Endothelial cell of umbilical vein (primary cell): ENCODE results near the gene EXD1. TPM values are rescaled to one million over a fixed set of nuclear protein-coding genes. Genes with fewer than 3 reads are reported as not detected.

Experiments used
- BruUV-seq: library from RNA; stranded (reverse); fragments of 400-500 nt; replicated peaks from 2 replicates; lab custom pipeline; 2021; lab: Mats Ljungman, UMichigan
- CTCF ChIA-PET: fragments of 300-600, 350-600 bp; sonication (Branson Sonifier 250); formaldehyde crosslinking; loops from one replicate; lab custom pipeline; 2021; ENCODE audit warnings: antibody characterized with exemption, inconsistent platforms; lab: Charles Lee
- POLR2A ChIA-PET: fragments of 300-600, 350-600 bp; sonication (Branson Sonifier 250); formaldehyde crosslinking; loops from one replicate; lab custom pipeline; 2021; ENCODE audit warnings: antibody characterized with exemption, inconsistent platforms; lab: Charles Lee
- DNase-seq: peaks from one replicate; pipeline ENCODE4 v3.0.0-alpha.2; 2011; ENCODE audit warnings: low read depth, low spot score
- FAIRE-seq: peaks from 2 replicates; lab custom pipeline; 2011; peaks lifted over from hg19 to GRCh38; lab: Jason Lieb, UNC
- H2AFZ ChIP-seq: 2 replicates; pipeline ENCODE4 v1.6.0; 2012; ENCODE audit warnings: low read depth, low read length, control low read depth, inconsistent platforms
- H3K27ac ChIP-seq: 2 replicates; pipeline ENCODE4 v1.5.1; 2011; ENCODE audit warnings: low read depth, mild to moderate bottlenecking, control low read depth, low read length, moderate library complexity; ENCODE audit not compliant: insufficient read depth
- H3K27me3 ChIP-seq, 2 experiments: 2 replicates each; pipeline versions ENCODE4 v1.6.0 to v1.6.1; 2011; ENCODE audit warnings: low read length in 2 of 2, mixed read lengths in 1 of 2; ENCODE audit not compliant: control insufficient read depth in 2 of 2, insufficient read depth in 2 of 2
- H3K36me3 ChIP-seq, 2 experiments: 2 replicates in 1 of 2; 3 replicates in 1 of 2; pipeline ENCODE4 v1.5.1; 2011; ENCODE audit warnings: low read length in 2 of 2, mild to moderate bottlenecking in 1 of 2, moderate library complexity in 1 of 2; ENCODE audit not compliant: control insufficient read depth in 2 of 2, insufficient read depth in 2 of 2; ENCODE audit errors: extremely low read depth in 1 of 2
- H3K4me1 ChIP-seq: 3 replicates; pipeline ENCODE4 v1.5.1; 2011; ENCODE audit warnings: mild to moderate bottlenecking, low read length; ENCODE audit not compliant: control insufficient read depth, insufficient read depth; ENCODE audit errors: extremely low read depth
- H3K4me2 ChIP-seq: 2 replicates; pipeline ENCODE4 v1.6.1; 2011; ENCODE audit warnings: low read length, control low read depth, mixed read lengths; ENCODE audit not compliant: insufficient read depth
- H3K4me3 ChIP-seq, 3 experiments: fragments of 200-600 bp in 1 of 3; sonication (generic), shearing (Covaris generic) in 1 of 3; replicated peaks in 1 of 3; 2 replicates each; pipeline ENCODE4 v1.5.1; 2011 to 2016; ENCODE audit warnings: control low read depth in 3 of 3, low read length in 3 of 3, mild to moderate bottlenecking in 2 of 3, inconsistent platforms in 1 of 3, low read depth in 1 of 3, moderate library complexity in 1 of 3; ENCODE audit not compliant: insufficient read depth in 1 of 3
- H3K79me2 ChIP-seq: 2 replicates; pipeline ENCODE4 v1.6.0; 2012; ENCODE audit warnings: low read length, inconsistent platforms; ENCODE audit not compliant: control insufficient read depth, insufficient read depth
- H3K9ac ChIP-seq: replicated peaks from 2 replicates; pipeline ENCODE3; 2011; ENCODE audit warnings: low read length, control low read depth; ENCODE audit not compliant: insufficient read depth; ENCODE audit errors: extremely low read depth
- H3K9me1 ChIP-seq: replicated peaks from 3 replicates; pipeline ENCODE4 v1.6.0; 2011; ENCODE audit warnings: mild to moderate bottlenecking, low read length; ENCODE audit not compliant: control insufficient read depth, insufficient read depth; ENCODE audit errors: extremely low read depth
- H3K9me3 ChIP-seq: replicated peaks from 2 replicates; pipeline ENCODE4 v1.5.1; 2012; ENCODE audit warnings: low read length, inconsistent platforms; ENCODE audit not compliant: control insufficient read depth, insufficient read depth
- H4K20me1 ChIP-seq: replicated peaks from 2 replicates; pipeline ENCODE3; 2011; ENCODE audit warnings: mild to moderate bottlenecking, low read length; ENCODE audit not compliant: control insufficient read depth, insufficient read depth; ENCODE audit errors: extremely low read depth
- EZH2 ChIP-seq: IDR thresholded peaks from 2 replicates; pipeline ENCODE4 v1.6.1; 2012; ENCODE audit warnings: borderline replicate concordance, low read depth, mild to moderate bottlenecking, moderate library complexity, low read length, inconsistent platforms; ENCODE audit not compliant: severe bottlenecking
- FOS ChIP-seq: IDR thresholded peaks from 2 replicates; pipeline ENCODE4 v1.6.1; 2011; ENCODE audit warnings: mild to moderate bottlenecking, low read length, moderate library complexity, borderline replicate concordance; ENCODE audit not compliant: insufficient read depth
- GATA2 ChIP-seq: IDR thresholded peaks from 2 replicates; pipeline ENCODE4 v1.7.0; 2011; ENCODE audit warnings: low read depth, mild to moderate bottlenecking, moderate library complexity, mixed read lengths, low read length; ENCODE audit not compliant: insufficient read length, insufficient read depth
- JUN ChIP-seq: IDR thresholded peaks from 2 replicates; pipeline ENCODE4 v1.6.1; 2011; ENCODE audit warnings: borderline replicate concordance, low read depth; ENCODE audit not compliant: insufficient read length, insufficient read depth
- MYC ChIP-seq: IDR thresholded peaks from one replicate; pipeline ENCODE4 v1.6.1; 2011; ENCODE audit warnings: mild to moderate bottlenecking, low read depth, low read length
- POLR2A ChIP-seq: IDR thresholded peaks from 2 replicates; pipeline ENCODE4 v1.6.1; 2012; ENCODE audit warnings: low read depth, mild to moderate bottlenecking, control low read depth, low read length
- POLR2AphosphoS5 ChIP-seq: IDR thresholded peaks from 2 replicates; pipeline ENCODE4 v1.6.1; 2012; ENCODE audit warnings: low read depth, mild to moderate bottlenecking, control low read depth, low read length, moderate library complexity; ENCODE audit not compliant: insufficient read depth
- dilution Hi-C: fragments of 300-500 bp; cut with MboI; formaldehyde crosslinking; loops from one replicate; pipeline ENCODE4 v1.15.0; 2019; ENCODE audit warnings: low sequenced_read_pairs; ENCODE audit not compliant: extremely low pct_ligation_motif_present
- intact Hi-C: fragments of 100-400 bp; cut with micrococcal nuclease; formaldehyde crosslinking; loops from one replicate; pipeline ENCODE4 v1.10.0; 2022
- polyA plus RNA-seq, 4 experiments: library from polyadenylated mRNA; depleted of rRNA in 3 of 4; stranded (reverse) in 3 of 4; unstranded in 1 of 4; fragments of >200 nt; gene quantifications; 2 replicates each; pipeline versions ENCODE4 v1.2.1 to v1.2.3, GENCODE V29; 2011 to 2012; ENCODE audit warnings: missing spikeins in 1 of 4
- total RNA-seq: library from RNA; stranded (reverse); gene quantifications from 2 replicates; pipeline ENCODE4 v1.2.3, GENCODE V29; 2021
- TF ChIP-seq, protein P1 (sequence below), 2 donors: IDR thresholded peaks; 1 replicate in 1 of 2; 2 replicates in 1 of 2; pipeline ENCODE4 v1.5.1; 2011; ENCODE audit warnings: low read length in 2 of 2, mild to moderate bottlenecking in 2 of 2, moderate library complexity in 2 of 2, control low read depth in 1 of 2, inconsistent platforms in 1 of 2, low read depth in 1 of 2; ENCODE audit not compliant: insufficient read depth in 1 of 2; ENCODE audit errors: extremely low read depth in 1 of 2
- TF ChIP-seq, protein P2 (sequence below): IDR thresholded peaks from 2 replicates; pipeline ENCODE4 v1.6.1; 2011; ENCODE audit not compliant: insufficient read depth, insufficient read length

EXD1 gene
- total and polyA plus RNA-seq, 2 donors (not counting 3 experiments of a cell fraction or from before 2014, with no cell fraction given): not detected

DNA sequence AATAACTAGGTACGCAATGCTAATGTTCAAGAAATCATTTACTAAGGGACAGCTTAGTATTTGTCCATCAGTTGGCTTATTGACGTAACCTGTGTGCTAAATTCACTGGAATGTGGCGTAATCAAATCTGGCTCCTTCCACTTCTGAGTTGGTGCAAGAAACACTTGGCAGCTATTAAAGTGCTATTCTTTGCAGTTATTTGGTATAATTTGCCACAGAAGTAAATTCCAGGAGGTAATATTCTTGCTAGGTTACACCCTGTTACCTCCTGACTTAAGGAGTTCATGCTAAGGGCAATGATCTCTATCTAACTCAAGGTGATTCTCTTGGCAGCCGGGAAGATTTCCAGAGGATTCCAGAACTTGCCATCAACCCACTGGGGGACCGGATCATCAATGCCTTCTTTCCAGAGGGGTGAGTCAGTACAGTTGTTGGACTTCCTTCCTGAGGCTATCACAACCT lies 26.1 kb upstream of the EXD1 start:
- BruUV-seq: no TSS peak
- DNase-seq: no peak
- peak; percentile 34 for TF ChIP-seq FOS
- no peak for TF ChIP-seq MYC
- no peak for TF ChIP-seq POLR2A
- Histone ChIP-seq H3K9ac (no peak overlapping the region), H3K9me1 (no peaks in the 10 kb centered on the region), H3K9me3 (no peaks in the 10 kb centered on the region), H3K27me3 (no peaks in the 10 kb centered on the region), H3K4me3 (no peak overlapping the region), H3K27ac (no peak overlapping the region), H3K4me2 (no peak overlapping the region), H3K4me1 (peaks cover 6% of the 10 kb centered on the region), H3K79me2 (no peaks in the 10 kb centered on the region), H2AFZ (no peak overlapping the region), H3K36me3 (peaks cover 0 to 3% of the 10 kb centered on the region in 2 experiments), H4K20me1 (no peaks in the 10 kb centered on the region)
- FAIRE-seq: peak; percentile 67
- POLR2A ChIA-PET: no interaction called here
- dilution Hi-C loops: no loop called here
- CTCF ChIA-PET: no interaction called here
- intact Hi-C loops: no loop called here

DNA sequence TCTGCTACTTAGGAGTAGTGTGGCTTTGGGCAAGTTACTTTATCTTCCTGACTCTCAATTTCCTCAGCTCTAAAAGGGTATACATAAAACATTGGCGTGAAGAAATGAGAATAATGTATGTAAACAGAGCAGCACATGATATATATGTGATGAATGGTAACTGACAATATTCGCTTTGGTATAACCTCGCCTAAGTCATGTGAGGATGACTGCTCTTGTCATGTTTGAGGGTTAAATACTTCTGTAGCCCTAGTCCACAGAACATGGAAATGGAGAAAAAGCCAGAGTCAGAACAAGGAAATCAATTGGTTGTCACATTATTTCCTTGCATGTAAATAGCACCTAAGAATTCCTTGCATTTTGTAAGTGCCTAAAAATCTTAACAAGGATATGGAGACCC lies 25.5 kb upstream of the EXD1 start:
- no peak for FAIRE-seq
- POLR2A ChIA-PET: no interaction called here

More for the DNA sequence above, 25.5 kb upstream of the EXD1 start:
- DNase-seq: no peak
- no peak for TF ChIP-seq MYC
- no peak for TF ChIP-seq EZH2
- no peak for TF ChIP-seq FOS
- TF ChIP-seq GATA2: no peak
- no peak for TF ChIP-seq JUN
- TF ChIP-seq, protein P1, sequence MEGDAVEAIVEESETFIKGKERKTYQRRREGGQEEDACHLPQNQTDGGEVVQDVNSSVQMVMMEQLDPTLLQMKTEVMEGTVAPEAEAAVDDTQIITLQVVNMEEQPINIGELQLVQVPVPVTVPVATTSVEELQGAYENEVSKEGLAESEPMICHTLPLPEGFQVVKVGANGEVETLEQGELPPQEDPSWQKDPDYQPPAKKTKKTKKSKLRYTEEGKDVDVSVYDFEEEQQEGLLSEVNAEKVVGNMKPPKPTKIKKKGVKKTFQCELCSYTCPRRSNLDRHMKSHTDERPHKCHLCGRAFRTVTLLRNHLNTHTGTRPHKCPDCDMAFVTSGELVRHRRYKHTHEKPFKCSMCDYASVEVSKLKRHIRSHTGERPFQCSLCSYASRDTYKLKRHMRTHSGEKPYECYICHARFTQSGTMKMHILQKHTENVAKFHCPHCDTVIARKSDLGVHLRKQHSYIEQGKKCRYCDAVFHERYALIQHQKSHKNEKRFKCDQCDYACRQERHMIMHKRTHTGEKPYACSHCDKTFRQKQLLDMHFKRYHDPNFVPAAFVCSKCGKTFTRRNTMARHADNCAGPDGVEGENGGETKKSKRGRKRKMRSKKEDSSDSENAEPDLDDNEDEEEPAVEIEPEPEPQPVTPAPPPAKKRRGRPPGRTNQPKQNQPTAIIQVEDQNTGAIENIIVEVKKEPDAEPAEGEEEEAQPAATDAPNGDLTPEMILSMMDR (IDR thresholded peaks at IDR 0.05; ENCODE audit: extremely low read depth in 1 of 2, insufficient read depth in 1 of 2, low read depth in 1 of 2, low read length in 2 of 2): no peak
- TF ChIP-seq, protein P2, sequence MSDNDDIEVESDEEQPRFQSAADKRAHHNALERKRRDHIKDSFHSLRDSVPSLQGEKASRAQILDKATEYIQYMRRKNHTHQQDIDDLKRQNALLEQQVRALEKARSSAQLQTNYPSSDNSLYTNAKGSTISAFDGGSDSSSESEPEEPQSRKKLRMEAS: no peak
- no peak for TF ChIP-seq POLR2AphosphoS5
- TF ChIP-seq POLR2A: no peak
- H3K4me1 ChIP-seq: peaks cover 6% of the 10 kb centered on the region
- H3K9me3 ChIP-seq: no peaks in the 10 kb centered on the region
- H3K9ac ChIP-seq: no peak overlapping the region
- no peaks in the 10 kb centered on the region for H3K9me1 ChIP-seq
- H2AFZ ChIP-seq: no peak overlapping the region
- H3K36me3 ChIP-seq: peaks cover 0 to 3% of the 10 kb centered on the region in 2 experiments
- no peak overlapping the region for H3K4me2 ChIP-seq
- dilution Hi-C loops: no loop called here
- BruUV-seq: no TSS peak
- intact Hi-C loops: no loop called here
- H3K27me3 ChIP-seq: no peaks in the 10 kb centered on the region
- H3K79me2 ChIP-seq: no peaks in the 10 kb centered on the region
- no peak overlapping the region for H3K4me3 ChIP-seq
- CTCF ChIA-PET: no interaction called here
- no peak overlapping the region for H3K27ac ChIP-seq
- no peaks in the 10 kb centered on the region for H4K20me1 ChIP-seq
